Measurements from ENCODE around the gene WDR37. TPM values are rescaled to one million over a fixed set of nuclear protein-coding genes. Genes with fewer than 3 reads are reported as not detected.
A peak's percentile ranks its signal among the peaks of the same experiment; 100 is the strongest.

WDR37 gene
- polyA plus RNA-seq, 1 donor (not counting 4 experiments of a cell fraction or from before 2014, with no cell fraction given) = 16.0 TPM

DNA sequence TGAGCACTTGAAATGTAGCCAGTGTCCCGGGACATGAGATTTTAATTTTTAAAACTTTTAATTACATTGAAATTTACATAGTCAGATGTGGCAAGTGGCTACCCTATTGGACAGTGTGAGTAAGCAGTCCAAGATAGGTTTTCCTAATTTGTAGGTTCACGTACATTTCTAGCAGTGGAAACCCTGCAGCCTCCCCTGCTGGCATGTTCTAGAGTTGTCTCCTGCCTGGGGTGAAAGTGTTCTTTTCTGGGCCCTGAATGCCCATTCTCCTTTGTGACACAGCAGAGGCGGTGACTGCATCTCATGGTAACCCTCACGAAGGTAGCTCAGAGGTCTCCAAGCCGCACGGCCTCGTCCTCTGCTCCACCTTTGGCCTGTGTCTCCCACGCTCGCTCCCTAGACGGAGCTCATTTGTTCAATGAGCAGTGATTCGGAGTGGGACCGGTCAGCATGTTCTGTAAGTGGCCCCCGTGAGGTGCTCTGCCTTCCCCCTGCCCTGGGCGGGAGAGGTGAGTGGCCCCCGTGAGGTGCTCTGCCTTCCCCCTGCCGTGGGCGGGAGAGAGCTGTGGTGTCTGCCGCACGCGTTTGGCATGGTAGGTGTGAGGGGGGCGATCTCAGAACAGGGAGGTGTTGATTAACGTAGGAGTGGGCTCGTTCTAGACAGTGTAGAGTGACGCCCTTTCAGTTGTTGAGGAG, 18.0 kb downstream of the WDR37 start:
- Histone ChIP-seq H3K4me3 (ENCODE audit: control insufficient read depth in 2 of 3, extremely low read depth in 1 of 3, insufficient read depth in 2 of 3, low read depth in 1 of 3, low read length in 3 of 3) (no peak overlapping the region), H3K9me1 (ENCODE audit: control insufficient read depth, extremely low read depth, insufficient read depth, low read length) (no peaks in the 10 kb centered on the region), H3K9ac (ENCODE audit: control insufficient read depth, extremely low read depth, insufficient read depth, low read length) (no peak overlapping the region), H2AFZ (ENCODE audit: control insufficient read depth, low read length) (no peak overlapping the region), H3K27me3 (ENCODE audit: control insufficient read depth, extremely low read depth, insufficient read depth, low read length) (no peaks in the 10 kb centered on the region), H3K27ac (ENCODE audit: control insufficient read depth, insufficient read depth, low read length) (no peak overlapping the region), H3K9me3 (ENCODE audit: control insufficient read depth, low read depth, low read length) (no peaks in the 10 kb centered on the region), H3K4me1 (ENCODE audit: control insufficient read depth, extremely low read depth, insufficient read depth, low read length) (peaks cover 7% of the 10 kb centered on the region), H4K20me1 (ENCODE audit: control insufficient read depth, extremely low read depth, insufficient read depth, low read length) (no peaks in the 10 kb centered on the region), H3K79me2 (ENCODE audit: control insufficient read depth, insufficient read depth, low read length) (peaks cover 34% of the 10 kb centered on the region), H3K36me3 (ENCODE audit: control insufficient read depth in 2 of 2, extremely low read depth in 1 of 2, insufficient read depth in 2 of 2, low read length in 2 of 2) (peaks cover 11 to 12% of the 10 kb centered on the region in 2 experiments), H3K4me2 (ENCODE audit: control insufficient read depth, extremely low read depth, insufficient read depth, low read depth, low read length) (no peak overlapping the region)
- TF ChIP-seq EZH2 (IDR thresholded peaks at IDR 0.05; ENCODE audit: low read length) = no peak
- TF ChIP-seq, protein P1, sequence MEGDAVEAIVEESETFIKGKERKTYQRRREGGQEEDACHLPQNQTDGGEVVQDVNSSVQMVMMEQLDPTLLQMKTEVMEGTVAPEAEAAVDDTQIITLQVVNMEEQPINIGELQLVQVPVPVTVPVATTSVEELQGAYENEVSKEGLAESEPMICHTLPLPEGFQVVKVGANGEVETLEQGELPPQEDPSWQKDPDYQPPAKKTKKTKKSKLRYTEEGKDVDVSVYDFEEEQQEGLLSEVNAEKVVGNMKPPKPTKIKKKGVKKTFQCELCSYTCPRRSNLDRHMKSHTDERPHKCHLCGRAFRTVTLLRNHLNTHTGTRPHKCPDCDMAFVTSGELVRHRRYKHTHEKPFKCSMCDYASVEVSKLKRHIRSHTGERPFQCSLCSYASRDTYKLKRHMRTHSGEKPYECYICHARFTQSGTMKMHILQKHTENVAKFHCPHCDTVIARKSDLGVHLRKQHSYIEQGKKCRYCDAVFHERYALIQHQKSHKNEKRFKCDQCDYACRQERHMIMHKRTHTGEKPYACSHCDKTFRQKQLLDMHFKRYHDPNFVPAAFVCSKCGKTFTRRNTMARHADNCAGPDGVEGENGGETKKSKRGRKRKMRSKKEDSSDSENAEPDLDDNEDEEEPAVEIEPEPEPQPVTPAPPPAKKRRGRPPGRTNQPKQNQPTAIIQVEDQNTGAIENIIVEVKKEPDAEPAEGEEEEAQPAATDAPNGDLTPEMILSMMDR (optimal IDR thresholded peaks at IDR 0.05 in 1 of 3, IDR thresholded peaks at IDR 0.05 in 1 of 3, conservative IDR thresholded peaks at IDR 0.05 in 1 of 3; ENCODE audit: extremely low read depth in 1 of 3, insufficient read depth in 2 of 3, low read length in 3 of 3) = peak in 1 of 3 experiments; percentile 31
- DNase-seq (ENCODE audit: low read depth, low spot score) (no peak), FAIRE-seq (no peak)
- dilution Hi-C loops (cut with MboI; ENCODE audit: extremely low pct_ligation_motif_present, low sequenced_read_pairs) = no loop called here

DNA sequence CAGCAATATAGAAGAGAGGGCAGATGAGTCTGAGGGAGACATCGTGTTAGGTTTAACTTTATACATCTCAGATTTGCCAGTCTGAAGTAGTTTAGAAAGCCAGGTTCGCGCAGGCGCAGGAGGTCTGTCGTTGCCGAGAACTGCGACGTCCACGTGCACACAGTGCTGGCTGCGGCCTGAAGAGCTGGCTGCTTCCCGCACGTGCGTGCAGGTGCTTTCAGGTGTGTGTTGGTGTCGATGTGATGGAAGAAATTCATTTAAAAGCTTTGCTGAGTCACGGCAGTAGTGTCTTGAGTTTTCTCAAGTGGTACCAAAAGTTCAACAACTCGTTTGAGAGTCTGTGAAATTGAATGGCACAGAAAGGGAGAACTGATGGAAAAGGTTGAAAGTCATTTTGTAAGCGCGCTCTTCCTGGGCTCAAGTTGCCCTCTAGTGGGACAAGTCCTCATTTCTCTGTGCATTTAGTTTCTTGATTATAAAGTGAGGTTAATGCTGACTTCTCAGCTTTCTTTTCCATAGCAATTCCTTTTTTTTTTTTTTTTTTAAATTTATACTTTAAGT, 18.6 kb downstream of the WDR37 start:
- Histone ChIP-seq H4K20me1 (ENCODE audit: control insufficient read depth, extremely low read depth, insufficient read depth, low read length) (no peaks in the 10 kb centered on the region), H2AFZ (ENCODE audit: control insufficient read depth, low read length) (no peak overlapping the region), H3K9me3 (ENCODE audit: control insufficient read depth, low read depth, low read length) (no peaks in the 10 kb centered on the region), H3K9me1 (ENCODE audit: control insufficient read depth, extremely low read depth, insufficient read depth, low read length) (no peaks in the 10 kb centered on the region), H3K27ac (ENCODE audit: control insufficient read depth, insufficient read depth, low read length) (no peak overlapping the region), H3K27me3 (ENCODE audit: control insufficient read depth, extremely low read depth, insufficient read depth, low read length) (no peaks in the 10 kb centered on the region), H3K36me3 (ENCODE audit: control insufficient read depth in 2 of 2, extremely low read depth in 1 of 2, insufficient read depth in 2 of 2, low read length in 2 of 2) (peaks cover 12 to 13% of the 10 kb centered on the region in 2 experiments), H3K79me2 (ENCODE audit: control insufficient read depth, insufficient read depth, low read length) (peaks cover 29% of the 10 kb centered on the region), H3K9ac (ENCODE audit: control insufficient read depth, extremely low read depth, insufficient read depth, low read length) (no peak overlapping the region), H3K4me2 (ENCODE audit: control insufficient read depth, extremely low read depth, insufficient read depth, low read depth, low read length) (no peak overlapping the region), H3K4me1 (ENCODE audit: control insufficient read depth, extremely low read depth, insufficient read depth, low read length) (peaks cover 7% of the 10 kb centered on the region), H3K4me3 (ENCODE audit: control insufficient read depth in 2 of 3, extremely low read depth in 1 of 3, insufficient read depth in 2 of 3, low read depth in 1 of 3, low read length in 3 of 3) (no peak overlapping the region)
- no peak for DNase-seq (ENCODE audit: low read depth, low spot score)
- dilution Hi-C loops (cut with MboI; ENCODE audit: extremely low pct_ligation_motif_present, low sequenced_read_pairs) = no loop called here
- no peak for FAIRE-seq
- TF ChIP-seq, protein P1 (optimal IDR thresholded peaks at IDR 0.05 in 1 of 3, IDR thresholded peaks at IDR 0.05 in 1 of 3, conservative IDR thresholded peaks at IDR 0.05 in 1 of 3; ENCODE audit: extremely low read depth in 1 of 3, insufficient read depth in 2 of 3, low read length in 3 of 3) = peak in 2 of 3 experiments; percentile 22 to 47
- TF ChIP-seq EZH2 (IDR thresholded peaks at IDR 0.05; ENCODE audit: low read length) = no peak
